Tibial nerve (tissue), 4 donors: ENCODE data around the gene GOLGA8B.

ENCODE experiments used
- CTCF ChIP-seq, 5 experiments: fragments of 200-600 bp in 3 of 5; fragments of 450-650 bp in 2 of 5; sonication (generic) in 3 of 5; IDR thresholded peaks; one replicate each; pipeline ENCODE4 v1.5.1; 2016 to 2019; ENCODE audit warnings: antibody characterized with exemption in 5 of 5, mild to moderate bottlenecking in 3 of 5, moderate library complexity in 2 of 5
- EP300 ChIP-seq, 2 donors: sonication (generic); formaldehyde crosslinking; IDR thresholded peaks; one replicate each; pipeline ENCODE4 v1.6.1; 2017; ENCODE audit warnings: antibody characterized with exemption in 2 of 2, mild to moderate bottlenecking in 1 of 2
- POLR2A ChIP-seq, 2 donors: fragments of 450-650 bp; IDR thresholded peaks; one replicate each; pipeline ENCODE4 v1.6.1; 2017; ENCODE audit warnings: antibody characterized with exemption in 2 of 2, mild to moderate bottlenecking in 2 of 2, moderate library complexity in 2 of 2

GRCh38 chr15:34628577-34629152 is 45.2 kb upstream of the GOLGA8B start:
- no peak for TF ChIP-seq CTCF (IDR thresholded peaks at IDR 0.05)
- no peak for TF ChIP-seq POLR2A (IDR thresholded peaks at IDR 0.05)
- no peak for TF ChIP-seq EP300 (IDR thresholded peaks at IDR 0.05)
